GM19438 (cell line): ENCODE data around the gene ARHGAP20.

Experiments
- ATAC-seq: cut with Tn5 transposase; IDR thresholded peaks from one replicate; pipeline ENCODE4 v1.9.1; 2021; ENCODE audit warnings: low read depth; ENCODE audit not compliant: unreplicated experiment

Gene ARHGAP20

GRCh38 chr11:110711776-110712658 lies at the start of gene ARHGAP20:
TSS of gene ARHGAP20 (minus strand) at chr11:110712437. CDS start at chr11:110712231, 206 bp downstream.
- peak; percentile 81 for ATAC-seq

- no peak for ATAC-seq
These were observed 49.8 kb upstream of the ARHGAP20 start for GRCh38 chr11:110761991-110762390.

- no peak for ATAC-seq
These were observed 48.9 kb upstream of the ARHGAP20 start for GRCh38 chr11:110761131-110761530.

GRCh38 chr11:110759972-110760381 lies 47.7 kb upstream of the ARHGAP20 start:
- ATAC-seq = no peak

- ATAC-seq = no peak
These were observed 45.9 kb upstream of the ARHGAP20 start for GRCh38 chr11:110757962-110758755.

GRCh38 chr11:110757066-110757465 lies 44.8 kb upstream of the ARHGAP20 start:
- no peak for ATAC-seq

GRCh38 chr11:110755941-110756340 lies 43.7 kb upstream of the ARHGAP20 start:
- no peak for ATAC-seq

GRCh38 chr11:110752890-110753289 lies 40.7 kb upstream of the ARHGAP20 start:
- no peak for ATAC-seq

- ATAC-seq = no peak
These were observed 37.9 kb upstream of the ARHGAP20 start for GRCh38 chr11:110750100-110750499.

- ATAC-seq = no peak
These were observed 35.3 kb upstream of the ARHGAP20 start for GRCh38 chr11:110747531-110747930.

GRCh38 chr11:110738641-110739040 lies 26.4 kb upstream of the ARHGAP20 start:
- no peak for ATAC-seq

- no peak for ATAC-seq
These were observed 25.4 kb upstream of the ARHGAP20 start for GRCh38 chr11:110737593-110737992.

- ATAC-seq = no peak
These were observed 23.9 kb upstream of the ARHGAP20 start for GRCh38 chr11:110736171-110736553.

GRCh38 chr11:110735455-110736170 lies 23.4 kb upstream of the ARHGAP20 start:
- no peak for ATAC-seq

- no peak for ATAC-seq
These were observed 22.6 kb upstream of the ARHGAP20 start for GRCh38 chr11:110734790-110735189.

GRCh38 chr11:110730773-110731172 lies 18.5 kb upstream of the ARHGAP20 start:
- no peak for ATAC-seq

GRCh38 chr11:110728883-110729282 lies 16.6 kb upstream of the ARHGAP20 start:
- no peak for ATAC-seq

- no peak for ATAC-seq
These were observed 16.2 kb upstream of the ARHGAP20 start for GRCh38 chr11:110728476-110728875.

- ATAC-seq = no peak
These were observed 12.1 kb upstream of the ARHGAP20 start for GRCh38 chr11:110724358-110724757.

GRCh38 chr11:110720431-110721275 lies 8.4 kb upstream of the ARHGAP20 start:
- ATAC-seq = no peak
